K562 (cell line): ENCODE data around the gene IRS1. TPM values are rescaled to one million over a fixed set of nuclear protein-coding genes. Genes with fewer than 3 reads are reported as not detected.

Source experiments
- ARID2 ChIP-seq: fragments of 450-650 bp; IDR thresholded peaks from 2 replicates; pipeline ENCODE4 v1.6.1; 2017; ENCODE audit warnings: antibody characterized with exemption, mild to moderate bottlenecking
- ARID3B ChIP-seq: fragments of 250-450 bp; sonication (Bioruptor Pico); IDR thresholded peaks from 2 replicates; pipeline ENCODE4 v1.4.0; 2020; ENCODE audit warnings: borderline replicate concordance
- CBX2 ChIP-seq: fragments of 200-600 bp; sonication (generic); IDR thresholded peaks from one replicate; pipeline ENCODE4 v1.6.1; 2012; ENCODE audit warnings: mild to moderate bottlenecking, low read length, inconsistent platforms; ENCODE audit not compliant: insufficient read depth, poor library complexity, severe bottlenecking
- HMBOX1 ChIP-seq: sonication (generic); IDR thresholded peaks from 2 replicates; pipeline ENCODE4 v1.6.1; 2016
- ILK ChIP-seq: fragments of 450-650 bp; IDR thresholded peaks from 2 replicates; pipeline ENCODE4 v1.6.1; 2016; ENCODE audit warnings: missing genetic modification characterization, low read depth, mild to moderate bottlenecking, missing compliant biosample characterization, moderate library complexity, borderline replicate concordance
- MED1 ChIP-seq: sonication (generic); formaldehyde crosslinking; IDR thresholded peaks from 2 replicates; pipeline ENCODE4 v1.8.1; 2023; ENCODE audit warnings: missing genetic modification reagents, borderline replicate concordance
- MIER1 ChIP-seq: fragments of 450-650 bp; IDR thresholded peaks from 2 replicates; pipeline ENCODE4 v1.6.1; 2016; ENCODE audit warnings: antibody characterized with exemption, mild to moderate bottlenecking, low read depth
- MTA1 ChIP-seq: fragments of 450-650 bp; IDR thresholded peaks from 2 replicates; pipeline ENCODE4 v1.6.1; 2017; ENCODE audit warnings: borderline replicate concordance
- MXD1 ChIP-seq: fragments of 250-450 bp; sonication (Bioruptor Pico); IDR thresholded peaks from 2 replicates; pipeline ENCODE4 v1.8.0; 2021; ENCODE audit warnings: borderline replicate concordance, mild to moderate bottlenecking, moderate library complexity; ENCODE audit not compliant: poor library complexity, severe bottlenecking
- NR0B1 ChIP-seq: fragments of 450-650 bp; IDR thresholded peaks from one replicate; pipeline ENCODE4 v1.6.1; 2018; ENCODE audit warnings: mild to moderate bottlenecking, moderate library complexity; ENCODE audit not compliant: partially characterized antibody
- NR2C2 ChIP-seq, 2 experiments: fragments of 200-800 bp in 1 of 2; sonication (Bioruptor generic) in 1 of 2; sonication (generic) in 1 of 2; formaldehyde crosslinking in 1 of 2; IDR thresholded peaks; 2 replicates each; pipeline versions ENCODE4 v1.6.1 to v1.8.0; 2016 to 2022; ENCODE audit warnings: mild to moderate bottlenecking in 1 of 2, missing compliant biosample characterization in 1 of 2, missing genetic modification characterization in 1 of 2, missing genetic modification reagents in 1 of 2
- PPARD ChIP-seq: fragments of 250-450 bp; sonication (Bioruptor Pico); IDR thresholded peaks from 2 replicates; pipeline ENCODE4 v1.8.0; 2022; ENCODE audit warnings: inconsistent platforms, mild to moderate bottlenecking, moderate library complexity
- SIRT6 ChIP-seq: IDR thresholded peaks from one replicate; pipeline ENCODE4 v1.6.1; 2012; ENCODE audit warnings: low read depth, mild to moderate bottlenecking, control low read depth, inconsistent platforms, low read length, moderate library complexity
- ZBTB9 ChIP-seq: fragments of 450-650 bp; formaldehyde crosslinking; IDR thresholded peaks from 2 replicates; pipeline ENCODE4 v1.4.0; 2020; ENCODE audit warnings: mild to moderate bottlenecking, moderate library complexity
- ZFP1 ChIP-seq: fragments of 450-650 bp; formaldehyde crosslinking; IDR thresholded peaks from 2 replicates; pipeline ENCODE4 v1.4.0; 2020; ENCODE audit warnings: mild to moderate bottlenecking, mixed read lengths
- ZNF311 ChIP-seq: fragments of 250-450 bp; sonication (Bioruptor Pico); IDR thresholded peaks from 2 replicates; pipeline ENCODE4 v1.4.0; 2020; ENCODE audit warnings: mild to moderate bottlenecking, moderate library complexity
- ZNF316 ChIP-seq: fragments of 450-650 bp; IDR thresholded peaks from 2 replicates; pipeline ENCODE4 v1.6.1; 2016
- ZNF395 ChIP-seq: fragments of 200-800 bp; sonication (Bioruptor generic); IDR thresholded peaks from 2 replicates; pipeline ENCODE4 v1.6.1; 2017; ENCODE audit warnings: missing genetic modification characterization, missing compliant biosample characterization
- ZNF511 ChIP-seq: sonication (generic); formaldehyde crosslinking; IDR thresholded peaks from 2 replicates; pipeline ENCODE4 v1.8.0; 2022; ENCODE audit warnings: mild to moderate bottlenecking, missing genetic modification reagents
- ZNF79 ChIP-seq: fragments of 250-450 bp; sonication (Bioruptor Pico); IDR thresholded peaks from 2 replicates; pipeline ENCODE4 v1.4.0; 2020; ENCODE audit warnings: low read depth, mild to moderate bottlenecking, moderate library complexity
- polyA plus RNA-seq, 8 experiments: library from polyadenylated mRNA; depleted of rRNA in 4 of 8; stranded (reverse) in 5 of 8; unstranded in 3 of 8; fragments of >200 nt; fragmentation: Nextera tagmentation in 2 of 8; fragmentation: Illumina TruSeq in 1 of 8; extraction: Ambion mirVana in 2 of 8; extraction: Trizol in 1 of 8; gene quantifications; 2 replicates each; pipeline versions ENCODE4 v1.2.1 to v1.2.3, GENCODE V29; 2011 to 2014; ENCODE audit warnings: inconsistent platforms in 1 of 8, missing spikeins in 1 of 8
- total RNA-seq, 7 experiments: library from RNA; depleted of rRNA in 6 of 7; stranded (reverse); fragments of >200 nt in 6 of 7; fragmentation: Illumina TruSeq in 2 of 7; extraction: Trizol in 2 of 7; gene quantifications; 2 replicates each; pipeline versions ENCODE4 v1.2.1 to v1.2.3, GENCODE V29; 2011 to 2021; ENCODE audit warnings: low replicate concordance in 1 of 7

IRS1 gene
- total and polyA plus RNA-seq, 9 of the 15 experiments (the other 6 are each of a cell fraction or from before 2014, with no cell fraction given): under 0.01 to 0.31 (median 0.08) TPM; not detected in 1

GRCh38 chr2:226835420-226835795 lies 35.8 kb upstream of the IRS1 start (continued):
- TF ChIP-seq SIRT6: no peak
- TF ChIP-seq MXD1 (CRISPR knock-in tag): no peak
- TF ChIP-seq NR0B1: no peak
- TF ChIP-seq NR2C2 (CRISPR knock-in tag; IDR thresholded peaks at IDR 0.05): no peak
- TF ChIP-seq NR2C2 (tag; IDR thresholded peaks at IDR 0.05): no peak
- TF ChIP-seq ARID3B (CRISPR knock-in tag): no peak
- TF ChIP-seq ZNF395 (CRISPR knock-in tag): no peak; the same call in 1 of the 2 replicates
- no peak; the same call in 1 of the 2 replicates for TF ChIP-seq ZBTB9 (CRISPR knock-in tag)
- peak; percentile 15; the same call in 1 of the 2 replicates for TF ChIP-seq HMBOX1
- no peak for TF ChIP-seq MED1 (CRISPR knock-in tag)
- no peak for TF ChIP-seq PPARD
- TF ChIP-seq CBX2: no peak
- TF ChIP-seq ZNF79 (CRISPR knock-in tag): no peak
- no peak for TF ChIP-seq ZNF311 (CRISPR knock-in tag)
- TF ChIP-seq MTA1: no peak
- TF ChIP-seq ILK: no peak
- TF ChIP-seq ARID2: no peak
- no peak for TF ChIP-seq ZFP1
- TF ChIP-seq ZNF511: no peak; the same call in 1 of the 2 replicates
- no peak for TF ChIP-seq ZNF316
- TF ChIP-seq MIER1: no peak
